ENCODE data around the gene ZMAT5.

DNA sequence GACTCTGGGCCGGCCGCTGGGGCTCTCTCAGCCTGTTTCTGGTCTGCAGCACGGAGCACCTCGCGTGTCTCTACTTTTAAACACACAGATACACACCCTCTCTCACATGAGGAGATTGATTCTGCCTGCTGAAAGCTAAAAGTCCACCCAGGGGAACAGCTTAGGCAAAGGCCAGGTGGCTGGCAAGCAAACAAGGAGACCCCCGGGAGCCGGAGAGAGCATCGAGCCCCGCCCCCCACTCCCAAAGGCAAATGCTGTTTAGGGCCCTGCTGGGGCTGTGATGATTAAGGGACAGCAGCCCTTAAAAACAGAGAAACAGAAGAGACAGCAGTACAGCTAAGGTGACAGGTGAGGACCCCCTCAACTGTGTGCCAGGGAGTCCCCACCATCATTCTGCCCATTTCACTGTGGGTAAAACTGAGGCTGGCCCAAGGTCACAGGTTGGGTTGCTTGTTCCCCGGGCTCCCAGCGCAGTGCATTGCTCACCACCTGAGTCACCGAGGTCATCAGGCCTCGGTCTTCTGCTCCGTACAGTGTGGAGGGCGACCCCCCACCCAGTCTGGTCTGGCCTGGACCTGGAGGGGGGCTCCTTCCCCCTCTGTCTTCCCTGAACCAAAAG lies 40.2 kb downstream of the ZMAT5 start:
- TF ChIP-seq, protein P1, sequence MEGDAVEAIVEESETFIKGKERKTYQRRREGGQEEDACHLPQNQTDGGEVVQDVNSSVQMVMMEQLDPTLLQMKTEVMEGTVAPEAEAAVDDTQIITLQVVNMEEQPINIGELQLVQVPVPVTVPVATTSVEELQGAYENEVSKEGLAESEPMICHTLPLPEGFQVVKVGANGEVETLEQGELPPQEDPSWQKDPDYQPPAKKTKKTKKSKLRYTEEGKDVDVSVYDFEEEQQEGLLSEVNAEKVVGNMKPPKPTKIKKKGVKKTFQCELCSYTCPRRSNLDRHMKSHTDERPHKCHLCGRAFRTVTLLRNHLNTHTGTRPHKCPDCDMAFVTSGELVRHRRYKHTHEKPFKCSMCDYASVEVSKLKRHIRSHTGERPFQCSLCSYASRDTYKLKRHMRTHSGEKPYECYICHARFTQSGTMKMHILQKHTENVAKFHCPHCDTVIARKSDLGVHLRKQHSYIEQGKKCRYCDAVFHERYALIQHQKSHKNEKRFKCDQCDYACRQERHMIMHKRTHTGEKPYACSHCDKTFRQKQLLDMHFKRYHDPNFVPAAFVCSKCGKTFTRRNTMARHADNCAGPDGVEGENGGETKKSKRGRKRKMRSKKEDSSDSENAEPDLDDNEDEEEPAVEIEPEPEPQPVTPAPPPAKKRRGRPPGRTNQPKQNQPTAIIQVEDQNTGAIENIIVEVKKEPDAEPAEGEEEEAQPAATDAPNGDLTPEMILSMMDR (IDR thresholded peaks at IDR 0.05), result no peak
- no peak for TF ChIP-seq CBFB (CRISPR knock-in tag; IDR thresholded peaks at IDR 0.05; ENCODE audit: low read depth)
- TF ChIP-seq FOXP1 (CRISPR knock-in tag; IDR thresholded peaks at IDR 0.05; ENCODE audit: borderline replicate concordance), result no peak
- TF ChIP-seq RORB (CRISPR knock-in tag; IDR thresholded peaks at IDR 0.05), result no peak
- TF ChIP-seq, protein P2, sequence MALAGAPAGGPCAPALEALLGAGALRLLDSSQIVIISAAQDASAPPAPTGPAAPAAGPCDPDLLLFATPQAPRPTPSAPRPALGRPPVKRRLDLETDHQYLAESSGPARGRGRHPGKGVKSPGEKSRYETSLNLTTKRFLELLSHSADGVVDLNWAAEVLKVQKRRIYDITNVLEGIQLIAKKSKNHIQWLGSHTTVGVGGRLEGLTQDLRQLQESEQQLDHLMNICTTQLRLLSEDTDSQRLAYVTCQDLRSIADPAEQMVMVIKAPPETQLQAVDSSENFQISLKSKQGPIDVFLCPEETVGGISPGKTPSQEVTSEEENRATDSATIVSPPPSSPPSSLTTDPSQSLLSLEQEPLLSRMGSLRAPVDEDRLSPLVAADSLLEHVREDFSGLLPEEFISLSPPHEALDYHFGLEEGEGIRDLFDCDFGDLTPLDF (CRISPR knock-in tag; IDR thresholded peaks at IDR 0.05), result no peak
- no peak for TF ChIP-seq SMAD3 (CRISPR knock-in tag; IDR thresholded peaks at IDR 0.05; ENCODE audit: borderline replicate concordance)
- TF ChIP-seq, protein P3, sequence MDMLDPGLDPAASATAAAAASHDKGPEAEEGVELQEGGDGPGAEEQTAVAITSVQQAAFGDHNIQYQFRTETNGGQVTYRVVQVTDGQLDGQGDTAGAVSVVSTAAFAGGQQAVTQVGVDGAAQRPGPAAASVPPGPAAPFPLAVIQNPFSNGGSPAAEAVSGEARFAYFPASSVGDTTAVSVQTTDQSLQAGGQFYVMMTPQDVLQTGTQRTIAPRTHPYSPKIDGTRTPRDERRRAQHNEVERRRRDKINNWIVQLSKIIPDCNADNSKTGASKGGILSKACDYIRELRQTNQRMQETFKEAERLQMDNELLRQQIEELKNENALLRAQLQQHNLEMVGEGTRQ (CRISPR knock-in tag; IDR thresholded peaks at IDR 0.05), result no peak

All from WTC11 (cell line).